Psoas muscle (tissue), 8 donors: ENCODE data around the gene POLR2H. TPM values are rescaled to one million over a fixed set of nuclear protein-coding genes. Genes with fewer than 3 reads are reported as not detected.

Experiments
- ATAC-seq, 4 donors: fragments of 200-7000 bp; cut with Tn5 transposase; one replicate each; pipeline ENCODE4 v1.9.1; 2020; ENCODE audit warnings: moderate library complexity in 3 of 4, mild to moderate bottlenecking in 2 of 4
- DNase-seq, 2 donors: peaks; one replicate each; pipeline ENCODE4 v3.0.0-alpha.2; 2020
- H3K27ac ChIP-seq: fragments of 200-600 bp; one replicate; pipeline ENCODE4 v1.8.0; 2022
- H3K27me3 ChIP-seq, 3 donors: fragments of 200-600 bp in 1 of 3; one replicate each; pipeline versions ENCODE4 v1.6.1 to v1.8.0; 2013 to 2022; ENCODE audit warnings: low read length in 2 of 3, mild to moderate bottlenecking in 2 of 3, moderate library complexity in 1 of 3; ENCODE audit not compliant: insufficient read depth in 3 of 3
- H3K36me3 ChIP-seq, 2 donors: fragments of 200-600 bp in 1 of 2; one replicate each; pipeline versions ENCODE4 v1.6.1 to v1.8.0; 2013 to 2022; ENCODE audit warnings: low read depth in 1 of 2, mild to moderate bottlenecking in 1 of 2, moderate library complexity in 1 of 2; ENCODE audit not compliant: insufficient read depth in 1 of 2
- H3K4me1 ChIP-seq: fragments of 200-600 bp; one replicate; pipeline ENCODE4 v1.8.0; 2022
- H3K4me3 ChIP-seq: fragments of 200-600 bp; one replicate; pipeline ENCODE4 v1.8.0; 2022; ENCODE audit warnings: mild to moderate bottlenecking
- H3K9me3 ChIP-seq: fragments of 200-600 bp; one replicate; pipeline ENCODE4 v1.8.0; 2022
- CTCF ChIP-seq: fragments of 200-600 bp; IDR thresholded peaks from one replicate; pipeline ENCODE4 v1.8.0; 2022; ENCODE audit warnings: antibody characterized with exemption
- WGBS, 3 donors: extraction: QIAGEN DNeasy Blood & Tissue Kit; methylation state at CpG; one replicate each; pipeline versions ENCODE4 v1.1.6 to v1.1.7; 2013; 5-methylcytosine and 5-hydroxymethylcytosine counted together
- intact Hi-C, 2 donors: fragments of 100-400 bp; cut with DNase I; formaldehyde crosslinking; loops; one replicate each; pipeline versions ENCODE4 v1.11.0 to v1.14.2; 2022
- polyA plus RNA-seq, 3 donors: library from polyadenylated mRNA; stranded (reverse); fragments of 200-250 nt; gene quantifications; one replicate each; pipeline ENCODE4 v1.2.3, GENCODE V29; 2013
- total RNA-seq, 4 donors: library from RNA; stranded (reverse); fragmentation: NEBNext Ultra II Directional in 2 of 4; extraction: Animal tissue kit (Norgen Biotek cat#: 25700) in 2 of 4; gene quantifications; one replicate each; pipeline versions ENCODE4 v1.2.1 to v1.2.4, GENCODE V29; 2021 to 2023
- donor health status: healthy with polysubstance abuse.
- donor health status: DM: no; HTN: no; CAD: no; lungs with moderate emphysema.
- donor health status: Bipolar disorder and iron deficiency.
- donor health status: healthy.
- donor health status: DM: yes; HTN: yes; CAD: no.
- donor health status: DM: no; HTN: no; CAD: no.
- donor health status: DM: no; HTN: no; CAD: no.
- donor health status: DM: yes; HTN: yes; CAD: no.

The POLR2H gene
- total and polyA plus RNA-seq, 7 donors = 21.2 to 117 (median 33.2) TPM

- DNase-seq (no peak), ATAC-seq (no peak)
- 45 to 70% (median 49%) methylated on average over 5 of the region's 5 CpGs for WGBS, 3 donors
- Histone ChIP-seq H3K27ac (peak overlapping the region; percentile 90), H3K36me3 (peaks cover 28 to 86% of the 10 kb centered on the region in 2 donors), H3K4me1 (peaks cover 70% of the 10 kb centered on the region), H3K9me3 (no peaks in the 10 kb centered on the region), H3K27me3 (no peaks in the 10 kb centered on the region), H3K4me3 (peak overlapping the region; percentile 71)
- no peak for TF ChIP-seq CTCF
- intact Hi-C loops = no loop called here
These were observed 39.8 kb upstream of the POLR2H start for GRCh38 chr3:184321666-184322065.

GRCh38 chr3:184322731-184323487 lies 38.6 kb upstream of the POLR2H start:
- H3K4me1 ChIP-seq = peaks cover 58% of the 10 kb centered on the region
- intact Hi-C loops = no loop called here
- WGBS, 3 donors = 61 to 80% (median 62%) methylated on average over 20 of the region's 20 CpGs
- H3K36me3 ChIP-seq = peaks cover 35 to 86% of the 10 kb centered on the region in 2 donors
- H3K4me3 ChIP-seq = peak overlapping the region; percentile 71
- no peaks in the 10 kb centered on the region for H3K27me3 ChIP-seq
- peak overlapping the region; percentile 90 for H3K27ac ChIP-seq
- peak; percentile 77 to 86 for DNase-seq
- ATAC-seq = peak; percentile 46 to 72 (median 68)
- H3K9me3 ChIP-seq = no peaks in the 10 kb centered on the region
- no peak for TF ChIP-seq CTCF

- intact Hi-C loops = loop anchor here in 1 of 2 donors (1.0 kb wide), 1 partner anchor 10 kb away; no protein-coding TSS in a partner anchor
- WGBS, 3 donors = 34 to 53% (median 43%) methylated on average over 8 of the region's 8 CpGs
- H3K4me1 ChIP-seq = peaks cover 50% of the 10 kb centered on the region
These were observed 37.8 kb upstream of the POLR2H start for GRCh38 chr3:184323696-184324095.

GRCh38 chr3:184325269-184325668 lies 36.2 kb upstream of the POLR2H start:
- H3K4me3 ChIP-seq = no peak overlapping the region
- 86 to 91% (median 88%) methylated on average over 13 of the region's 13 CpGs for WGBS, 3 donors
- peaks cover 41 to 100% of the 10 kb centered on the region in 2 donors for H3K36me3 ChIP-seq
- DNase-seq (no peak), ATAC-seq (no peak)
- no peaks in the 10 kb centered on the region for H3K9me3 ChIP-seq
- intact Hi-C loops = no loop called here
- H3K4me1 ChIP-seq = peaks cover 40% of the 10 kb centered on the region
- no peak for TF ChIP-seq CTCF
- no peak overlapping the region for H3K27ac ChIP-seq
- no peaks in the 10 kb centered on the region for H3K27me3 ChIP-seq

More at GRCh38 chr3:184323696-184324095, 37.8 kb upstream of the POLR2H start:
- Histone ChIP-seq H3K27ac (peak overlapping the region; percentile 90), H3K9me3 (no peaks in the 10 kb centered on the region), H3K36me3 (peaks cover 36 to 86% of the 10 kb centered on the region in 2 donors), H3K27me3 (no peaks in the 10 kb centered on the region), H3K4me3 (peak overlapping the region; percentile 71)
- TF ChIP-seq CTCF = no peak
- ATAC-seq = peak; percentile 9 to 57 (median 38)
- peak; percentile 69 to 86 for DNase-seq
